ENCODE data around the gene ZNF213. TPM values are rescaled to one million over a fixed set of nuclear protein-coding genes. Genes with fewer than 3 reads are reported as not detected.

ZNF213 gene
- polyA plus RNA-seq, 1 donor (not counting 4 experiments of a cell fraction or from before 2014, with no cell fraction given), result 0.51 TPM

- dilution Hi-C loops (cut with MboI; ENCODE audit: extremely low pct_ligation_motif_present, low sequenced_read_pairs), result no loop called here
- H3K4me1 ChIP-seq (ENCODE audit: control insufficient read depth, extremely low read depth, insufficient read depth, low read length), result peaks cover 17% of the 10 kb centered on the region
- H4K20me1 ChIP-seq (ENCODE audit: control insufficient read depth, extremely low read depth, insufficient read depth, low read length), result no peaks in the 10 kb centered on the region
- peak overlapping the region; percentile 90 for H3K4me2 ChIP-seq (ENCODE audit: control insufficient read depth, extremely low read depth, insufficient read depth, low read depth, low read length)
- no peaks in the 10 kb centered on the region for H3K36me3 ChIP-seq (ENCODE audit: control insufficient read depth in 2 of 2, extremely low read depth in 1 of 2, insufficient read depth in 2 of 2, low read length in 2 of 2)
- FAIRE-seq (no peak), DNase-seq (ENCODE audit: low read depth, low spot score) (no peak)
- H3K27ac ChIP-seq (ENCODE audit: control insufficient read depth, insufficient read depth, low read length), result no peak overlapping the region
- peak overlapping the region in 2 of 3 experiments; percentile 42 to 85 for H3K4me3 ChIP-seq (ENCODE audit: control insufficient read depth in 2 of 3, extremely low read depth in 1 of 3, insufficient read depth in 2 of 3, low read depth in 1 of 3, low read length in 3 of 3)
- no peak overlapping the region for H3K9ac ChIP-seq (ENCODE audit: control insufficient read depth, extremely low read depth, insufficient read depth, low read length)
- no peaks in the 10 kb centered on the region for H3K9me1 ChIP-seq (ENCODE audit: control insufficient read depth, extremely low read depth, insufficient read depth, low read length)
- no peaks in the 10 kb centered on the region for H3K27me3 ChIP-seq (ENCODE audit: control insufficient read depth, extremely low read depth, insufficient read depth, low read length)
- H3K9me3 ChIP-seq (ENCODE audit: control insufficient read depth, low read depth, low read length), result no peaks in the 10 kb centered on the region
- peak overlapping the region; percentile 10 for H2AFZ ChIP-seq (ENCODE audit: control insufficient read depth, low read length)
- TF ChIP-seq CTCF (optimal IDR thresholded peaks at IDR 0.05 in 1 of 3, IDR thresholded peaks at IDR 0.05 in 1 of 3, conservative IDR thresholded peaks at IDR 0.05 in 1 of 3; ENCODE audit: extremely low read depth in 1 of 3, insufficient read depth in 2 of 3, low read length in 3 of 3) (no peak), EZH2 (IDR thresholded peaks at IDR 0.05; ENCODE audit: low read length) (no peak)
- H3K79me2 ChIP-seq (ENCODE audit: control insufficient read depth, insufficient read depth, low read length), result no peaks in the 10 kb centered on the region
These were observed 55.0 kb downstream of the ZNF213 start for GRCh38 chr16:3189869-3190268.

GRCh38 chr16:3190949-3191353, 56.1 kb downstream of the ZNF213 start:
- no peaks in the 10 kb centered on the region for H3K9me1 ChIP-seq (ENCODE audit: control insufficient read depth, extremely low read depth, insufficient read depth, low read length)
- H3K9me3 ChIP-seq (ENCODE audit: control insufficient read depth, low read depth, low read length), result no peaks in the 10 kb centered on the region
- H3K79me2 ChIP-seq (ENCODE audit: control insufficient read depth, insufficient read depth, low read length), result no peaks in the 10 kb centered on the region
- H3K4me3 ChIP-seq (ENCODE audit: control insufficient read depth in 2 of 3, extremely low read depth in 1 of 3, insufficient read depth in 2 of 3, low read depth in 1 of 3, low read length in 3 of 3), result peak overlapping the region; percentile 38 to 74 (median 48)
- H3K27me3 ChIP-seq (ENCODE audit: control insufficient read depth, extremely low read depth, insufficient read depth, low read length), result no peaks in the 10 kb centered on the region
- no peaks in the 10 kb centered on the region for H4K20me1 ChIP-seq (ENCODE audit: control insufficient read depth, extremely low read depth, insufficient read depth, low read length)
- H3K27ac ChIP-seq (ENCODE audit: control insufficient read depth, insufficient read depth, low read length), result no peak overlapping the region
- no peaks in the 10 kb centered on the region for H3K36me3 ChIP-seq (ENCODE audit: control insufficient read depth in 2 of 2, extremely low read depth in 1 of 2, insufficient read depth in 2 of 2, low read length in 2 of 2)
- peak overlapping the region; percentile 8 for H3K9ac ChIP-seq (ENCODE audit: control insufficient read depth, extremely low read depth, insufficient read depth, low read length)
- no peak for FAIRE-seq
- H3K4me1 ChIP-seq (ENCODE audit: control insufficient read depth, extremely low read depth, insufficient read depth, low read length), result peaks cover 17% of the 10 kb centered on the region
- H3K4me2 ChIP-seq (ENCODE audit: control insufficient read depth, extremely low read depth, insufficient read depth, low read depth, low read length), result peak overlapping the region; percentile 88
- dilution Hi-C loops (cut with MboI; ENCODE audit: extremely low pct_ligation_motif_present, low sequenced_read_pairs), result no loop called here
- H2AFZ ChIP-seq (ENCODE audit: control insufficient read depth, low read length), result peak overlapping the region; percentile 7
- DNase-seq (ENCODE audit: low read depth, low spot score), result no peak
- TF ChIP-seq CTCF (optimal IDR thresholded peaks at IDR 0.05 in 1 of 3, IDR thresholded peaks at IDR 0.05 in 1 of 3, conservative IDR thresholded peaks at IDR 0.05 in 1 of 3; ENCODE audit: extremely low read depth in 1 of 3, insufficient read depth in 2 of 3, low read length in 3 of 3) (no peak), EZH2 (IDR thresholded peaks at IDR 0.05; ENCODE audit: low read length) (no peak)

Small RNA genes within 50 kb of the gene (small RNA-seq; reads per million reads assigned to genes)
- 0.07 to 0.33 (median 0.25) reads per million in 3 experiments for gene RNU1-22P (ENCODE audit: insufficient read length in 3 of 3, low read depth in 3 of 3, low replicate concordance in 1 of 3)

Other genes with a start within 250 kb of the ZNF213 start
- gene FLYWCH1, start 223.1 kb upstream of the ZNF213 start, polyA plus RNA-seq, result 16.2 to 21.7 TPM (median 20.2 TPM) in 3 replicates
- 3.3 to 7.4 TPM (median 3.8 TPM) in 3 replicates for gene KREMEN2, start 170.8 kb upstream of the ZNF213 start, polyA plus RNA-seq
- 16.8 to 26.6 TPM (median 18.4 TPM) in 3 replicates for gene PAQR4, start 165.7 kb upstream of the ZNF213 start, polyA plus RNA-seq
- 3.0 to 16.0 TPM (median 6.9 TPM) in 3 replicates for gene PKMYT1, start 154.6 kb upstream of the ZNF213 start, polyA plus RNA-seq
- gene CLDN9, start 122.1 kb upstream of the ZNF213 start, polyA plus RNA-seq, result 0.02 TPM in 1 of 3 replicates, not detected in the others
- gene CLDN6, start 116.8 kb upstream of the ZNF213 start, polyA plus RNA-seq, result 0.12 TPM in 1 of 3 replicates, not detected in the others
- 147 to 250 TPM (median 188 TPM) in 3 replicates for gene TNFRSF12A, start 114.7 kb upstream of the ZNF213 start, polyA plus RNA-seq
- 12.8 to 19.2 TPM (median 13.0 TPM) in 3 replicates for gene HCFC1R1, start 111.1 kb upstream of the ZNF213 start, polyA plus RNA-seq
- 10.2 to 15.5 TPM (median 10.3 TPM) in 3 replicates for gene THOC6, start 111.0 kb upstream of the ZNF213 start, polyA plus RNA-seq
- 0.91 to 2.8 TPM (median 1.3 TPM) in 3 replicates for gene BICDL2, start 98.1 kb upstream of the ZNF213 start, polyA plus RNA-seq
- 0.09 to 0.17 TPM (median 0.17 TPM) in 3 replicates for gene MMP25, start 88.5 kb upstream of the ZNF213 start, polyA plus RNA-seq
- 0.28 to 0.67 TPM (median 0.31 TPM) in 3 replicates for gene IL32, start 69.4 kb upstream of the ZNF213 start, polyA plus RNA-seq
- not detected in 3 replicates for gene ZSCAN10, start 35.7 kb upstream of the ZNF213 start, polyA plus RNA-seq
- 6.0 to 8.7 TPM (median 8.1 TPM) in 3 replicates for gene ZNF205, start 22.4 kb upstream of the ZNF213 start, polyA plus RNA-seq
- 0.51 to 0.89 TPM (median 0.58 TPM) in 3 replicates for gene OR1F1, start 53.2 kb downstream of the ZNF213 start, polyA plus RNA-seq
- 3.1 to 4.7 TPM (median 4.3 TPM) in 3 replicates for gene ZNF200, start 100.1 kb downstream of the ZNF213 start, polyA plus RNA-seq
- gene MEFV, start 121.6 kb downstream of the ZNF213 start, polyA plus RNA-seq, result 0.03 TPM in 1 of 3 replicates, not detected in the others
- 11.3 to 13.9 TPM (median 13.6 TPM) in 3 replicates for gene ZNF263, start 148.5 kb downstream of the ZNF213 start, polyA plus RNA-seq
- 0.60 to 1.6 TPM (median 1.4 TPM) in 3 replicates for gene TIGD7, start 170.4 kb downstream of the ZNF213 start, polyA plus RNA-seq
- gene ZNF75A, start 170.5 kb downstream of the ZNF213 start, polyA plus RNA-seq, result 13.8 to 20.8 TPM (median 19.4 TPM) in 3 replicates
- gene OR2C1, start 220.9 kb downstream of the ZNF213 start, polyA plus RNA-seq, result 0.14 to 0.15 TPM (median 0.14 TPM) in 3 replicates

Data from keratinocyte (primary cell).